Suprapubic skin (tissue), 3 donors: Measurements from ENCODE around the gene ATP5PO.

ENCODE experiments used
- EP300 ChIP-seq: sonication (generic); formaldehyde crosslinking; IDR thresholded peaks from one replicate; pipeline ENCODE4 v1.6.1; 2017; ENCODE audit warnings: antibody characterized with exemption
- POLR2A ChIP-seq, 2 donors: fragments of 450-650 bp; IDR thresholded peaks; one replicate each; pipeline ENCODE4 v1.6.1; 2017; ENCODE audit warnings: antibody characterized with exemption in 2 of 2, mild to moderate bottlenecking in 2 of 2, moderate library complexity in 2 of 2
- TF ChIP-seq, protein P1 (sequence below), 2 donors: fragments of 200-600 bp in 1 of 2; fragments of 450-650 bp in 1 of 2; sonication (generic) in 1 of 2; IDR thresholded peaks; one replicate each; pipeline ENCODE4 v1.5.1; 2016 to 2019; ENCODE audit warnings: antibody characterized with exemption in 2 of 2, mild to moderate bottlenecking in 1 of 2, moderate library complexity in 1 of 2

- TF ChIP-seq POLR2A (IDR thresholded peaks at IDR 0.05) (no peak), EP300 (no peak)
- TF ChIP-seq, protein P1, sequence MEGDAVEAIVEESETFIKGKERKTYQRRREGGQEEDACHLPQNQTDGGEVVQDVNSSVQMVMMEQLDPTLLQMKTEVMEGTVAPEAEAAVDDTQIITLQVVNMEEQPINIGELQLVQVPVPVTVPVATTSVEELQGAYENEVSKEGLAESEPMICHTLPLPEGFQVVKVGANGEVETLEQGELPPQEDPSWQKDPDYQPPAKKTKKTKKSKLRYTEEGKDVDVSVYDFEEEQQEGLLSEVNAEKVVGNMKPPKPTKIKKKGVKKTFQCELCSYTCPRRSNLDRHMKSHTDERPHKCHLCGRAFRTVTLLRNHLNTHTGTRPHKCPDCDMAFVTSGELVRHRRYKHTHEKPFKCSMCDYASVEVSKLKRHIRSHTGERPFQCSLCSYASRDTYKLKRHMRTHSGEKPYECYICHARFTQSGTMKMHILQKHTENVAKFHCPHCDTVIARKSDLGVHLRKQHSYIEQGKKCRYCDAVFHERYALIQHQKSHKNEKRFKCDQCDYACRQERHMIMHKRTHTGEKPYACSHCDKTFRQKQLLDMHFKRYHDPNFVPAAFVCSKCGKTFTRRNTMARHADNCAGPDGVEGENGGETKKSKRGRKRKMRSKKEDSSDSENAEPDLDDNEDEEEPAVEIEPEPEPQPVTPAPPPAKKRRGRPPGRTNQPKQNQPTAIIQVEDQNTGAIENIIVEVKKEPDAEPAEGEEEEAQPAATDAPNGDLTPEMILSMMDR (IDR thresholded peaks at IDR 0.05), result no peak
These were observed 9.1 kb upstream of the ATP5PO start for GRCh38 chr21:33924766-33925100.
